GM12872 (cell line): Measurements from ENCODE around the gene GABRG1.

Experiments used
- TF ChIP-seq, protein P1 (sequence below): IDR thresholded peaks from 3 replicates; pipeline ENCODE4 v1.5.1; 2011; ENCODE audit warnings: low read depth, mild to moderate bottlenecking, low read length, moderate library complexity; ENCODE audit not compliant: insufficient read depth

The GABRG1 gene

GRCh38 chr4:46123913-46124755 is at the start of gene GABRG1:
Gene GABRG1, minus strand, starts transcription at chr4:46124054. Its CDS starts 141 bp downstream, at chr4:46123913.
- TF ChIP-seq, protein P1, sequence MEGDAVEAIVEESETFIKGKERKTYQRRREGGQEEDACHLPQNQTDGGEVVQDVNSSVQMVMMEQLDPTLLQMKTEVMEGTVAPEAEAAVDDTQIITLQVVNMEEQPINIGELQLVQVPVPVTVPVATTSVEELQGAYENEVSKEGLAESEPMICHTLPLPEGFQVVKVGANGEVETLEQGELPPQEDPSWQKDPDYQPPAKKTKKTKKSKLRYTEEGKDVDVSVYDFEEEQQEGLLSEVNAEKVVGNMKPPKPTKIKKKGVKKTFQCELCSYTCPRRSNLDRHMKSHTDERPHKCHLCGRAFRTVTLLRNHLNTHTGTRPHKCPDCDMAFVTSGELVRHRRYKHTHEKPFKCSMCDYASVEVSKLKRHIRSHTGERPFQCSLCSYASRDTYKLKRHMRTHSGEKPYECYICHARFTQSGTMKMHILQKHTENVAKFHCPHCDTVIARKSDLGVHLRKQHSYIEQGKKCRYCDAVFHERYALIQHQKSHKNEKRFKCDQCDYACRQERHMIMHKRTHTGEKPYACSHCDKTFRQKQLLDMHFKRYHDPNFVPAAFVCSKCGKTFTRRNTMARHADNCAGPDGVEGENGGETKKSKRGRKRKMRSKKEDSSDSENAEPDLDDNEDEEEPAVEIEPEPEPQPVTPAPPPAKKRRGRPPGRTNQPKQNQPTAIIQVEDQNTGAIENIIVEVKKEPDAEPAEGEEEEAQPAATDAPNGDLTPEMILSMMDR: no peak

GRCh38 chr4:46146993-46147392 is 23.1 kb upstream of the GABRG1 start:
- TF ChIP-seq, protein P1: no peak

- TF ChIP-seq, protein P1: no peak
Measured at GRCh38 chr4:46131498-46132057, 7.7 kb upstream of the GABRG1 start.

DNA sequence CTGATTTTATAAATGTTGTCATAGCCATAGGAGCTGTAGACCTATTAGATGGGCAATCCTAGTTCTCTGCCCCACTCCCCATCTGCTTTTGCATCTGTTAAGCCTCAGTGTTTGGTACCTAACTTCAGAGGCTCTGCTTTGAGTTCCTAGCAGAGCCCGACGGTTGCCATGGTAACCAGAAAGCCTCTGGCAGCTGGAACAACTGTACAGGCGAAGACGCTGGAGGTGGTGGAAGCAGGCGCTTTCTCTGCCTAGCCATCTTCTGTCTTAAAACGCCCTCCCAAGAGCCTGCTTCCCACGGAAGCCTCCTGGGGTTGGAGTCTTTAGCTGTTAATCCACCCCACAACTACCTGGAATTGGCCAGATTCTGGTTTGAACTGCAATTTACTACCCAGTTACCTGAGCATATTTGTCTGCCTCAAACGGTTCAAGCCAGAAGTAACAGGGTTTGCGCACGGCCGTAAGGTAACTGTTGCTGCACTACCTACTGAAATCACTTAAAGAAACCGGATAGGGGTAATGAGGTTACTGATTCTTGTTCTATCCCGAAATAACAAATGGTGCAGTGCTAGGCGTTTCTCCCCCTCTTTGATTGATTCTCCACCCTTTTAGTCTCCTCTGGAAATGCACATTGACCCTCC is 1.0 kb upstream of the GABRG1 start:
- TF ChIP-seq, protein P1: no peak

DNA sequence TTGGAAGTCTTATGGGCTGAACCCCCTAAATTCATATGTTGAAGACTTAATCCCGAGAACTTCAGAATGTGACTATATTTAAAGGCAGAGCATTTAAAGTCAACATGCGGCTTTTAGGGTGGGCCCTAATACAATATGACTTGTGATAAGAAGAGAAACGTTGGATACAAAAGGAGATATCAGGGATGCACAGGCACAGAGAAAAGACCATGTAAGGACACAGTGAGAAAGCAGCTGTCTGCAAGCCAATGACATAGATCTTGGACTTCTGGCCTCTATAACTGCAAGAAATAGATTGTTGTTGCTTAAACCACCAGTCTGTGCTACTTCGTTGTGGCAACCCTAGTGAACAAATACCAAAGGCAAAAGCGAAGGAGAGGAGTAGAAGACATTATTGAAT is 42.2 kb downstream of the GABRG1 start:
- TF ChIP-seq, protein P1: no peak

DNA sequence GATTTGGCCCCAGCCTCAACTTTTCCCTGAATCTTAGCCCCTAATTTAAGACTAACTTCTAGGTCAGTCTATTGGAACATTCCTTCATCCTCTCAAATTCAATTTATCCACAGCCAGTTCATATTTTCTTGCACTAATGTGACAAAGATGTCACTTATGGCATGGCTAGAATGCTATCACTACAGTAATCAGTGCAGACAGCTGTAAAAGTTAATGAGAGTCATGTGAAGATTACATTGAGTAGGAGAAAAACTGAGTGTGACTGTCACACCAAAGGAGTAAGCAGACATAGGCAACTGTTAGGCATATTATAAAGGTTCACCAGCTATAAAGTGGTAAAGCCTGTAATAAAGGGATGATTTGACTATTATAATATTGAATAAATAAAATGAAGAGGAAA is 42.6 kb downstream of the GABRG1 start:
- TF ChIP-seq, protein P1: no peak

DNA sequence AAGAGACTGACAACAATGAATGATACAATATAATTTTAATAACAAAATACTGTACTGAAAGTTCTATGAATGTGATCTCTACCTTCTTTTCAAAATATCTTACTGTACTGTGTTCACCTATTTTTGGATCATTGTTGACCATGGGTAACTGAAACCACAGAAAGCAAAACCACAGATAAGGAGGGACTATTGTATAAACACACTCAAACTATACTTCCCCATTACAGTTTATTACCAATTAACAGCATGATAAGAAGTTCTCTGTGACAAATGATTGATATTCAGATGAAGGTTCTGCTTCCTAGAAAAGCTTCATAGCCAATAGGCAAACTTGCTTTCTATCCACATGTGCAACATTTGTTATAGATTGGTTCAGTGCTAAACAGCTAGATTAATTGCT is 50.1 kb downstream of the GABRG1 start:
- TF ChIP-seq, protein P1: no peak
